Psoas muscle (tissue), 8 donors: ENCODE data around the gene HOXC12. TPM values are rescaled to one million over a fixed set of nuclear protein-coding genes. Genes with fewer than 3 reads are reported as not detected.

Experiments used
- ATAC-seq, 4 donors: fragments of 200-7000 bp; cut with Tn5 transposase; one replicate each; pipeline ENCODE4 v1.9.1; 2020; ENCODE audit warnings: moderate library complexity in 3 of 4, mild to moderate bottlenecking in 2 of 4
- DNase-seq, 2 donors: peaks; one replicate each; pipeline ENCODE4 v3.0.0-alpha.2; 2020
- H3K27ac ChIP-seq: fragments of 200-600 bp; one replicate; pipeline ENCODE4 v1.8.0; 2022
- H3K27me3 ChIP-seq, 3 donors: fragments of 200-600 bp in 1 of 3; one replicate each; pipeline versions ENCODE4 v1.6.1 to v1.8.0; 2013 to 2022; ENCODE audit warnings: low read length in 2 of 3, mild to moderate bottlenecking in 2 of 3, moderate library complexity in 1 of 3; ENCODE audit not compliant: insufficient read depth in 3 of 3
- H3K36me3 ChIP-seq, 2 donors: fragments of 200-600 bp in 1 of 2; one replicate each; pipeline versions ENCODE4 v1.6.1 to v1.8.0; 2013 to 2022; ENCODE audit warnings: low read depth in 1 of 2, mild to moderate bottlenecking in 1 of 2, moderate library complexity in 1 of 2; ENCODE audit not compliant: insufficient read depth in 1 of 2
- H3K4me1 ChIP-seq: fragments of 200-600 bp; one replicate; pipeline ENCODE4 v1.8.0; 2022
- H3K4me3 ChIP-seq: fragments of 200-600 bp; one replicate; pipeline ENCODE4 v1.8.0; 2022; ENCODE audit warnings: mild to moderate bottlenecking
- H3K9me3 ChIP-seq: fragments of 200-600 bp; one replicate; pipeline ENCODE4 v1.8.0; 2022
- WGBS, 3 donors: extraction: QIAGEN DNeasy Blood & Tissue Kit; methylation state at CpG; one replicate each; pipeline versions ENCODE4 v1.1.6 to v1.1.7; 2013; 5-methylcytosine and 5-hydroxymethylcytosine counted together
- intact Hi-C, 2 donors: fragments of 100-400 bp; cut with DNase I; formaldehyde crosslinking; loops; one replicate each; pipeline versions ENCODE4 v1.11.0 to v1.14.2; 2022
- polyA plus RNA-seq, 3 donors: library from polyadenylated mRNA; stranded (reverse); fragments of 200-250 nt; gene quantifications; one replicate each; pipeline ENCODE4 v1.2.3, GENCODE V29; 2013
- total RNA-seq, 4 donors: library from RNA; stranded (reverse); fragmentation: NEBNext Ultra II Directional in 2 of 4; extraction: Animal tissue kit (Norgen Biotek cat#: 25700) in 2 of 4; gene quantifications; one replicate each; pipeline versions ENCODE4 v1.2.1 to v1.2.4, GENCODE V29; 2021 to 2023
- TF ChIP-seq, protein P1 (sequence below): fragments of 200-600 bp; IDR thresholded peaks from one replicate; pipeline ENCODE4 v1.8.0; 2022; ENCODE audit warnings: antibody characterized with exemption
- donor health status: healthy with polysubstance abuse.
- donor health status: DM: no; HTN: no; CAD: no; lungs with moderate emphysema.
- donor health status: Bipolar disorder and iron deficiency.
- donor health status: healthy.
- donor health status: DM: yes; HTN: yes; CAD: no.
- donor health status: DM: no; HTN: no; CAD: no.
- donor health status: DM: no; HTN: no; CAD: no.
- donor health status: DM: yes; HTN: yes; CAD: no.

HOXC12 gene
- total and polyA plus RNA-seq, 7 donors = under 0.01 to 0.01 TPM; not detected in 5

DNA sequence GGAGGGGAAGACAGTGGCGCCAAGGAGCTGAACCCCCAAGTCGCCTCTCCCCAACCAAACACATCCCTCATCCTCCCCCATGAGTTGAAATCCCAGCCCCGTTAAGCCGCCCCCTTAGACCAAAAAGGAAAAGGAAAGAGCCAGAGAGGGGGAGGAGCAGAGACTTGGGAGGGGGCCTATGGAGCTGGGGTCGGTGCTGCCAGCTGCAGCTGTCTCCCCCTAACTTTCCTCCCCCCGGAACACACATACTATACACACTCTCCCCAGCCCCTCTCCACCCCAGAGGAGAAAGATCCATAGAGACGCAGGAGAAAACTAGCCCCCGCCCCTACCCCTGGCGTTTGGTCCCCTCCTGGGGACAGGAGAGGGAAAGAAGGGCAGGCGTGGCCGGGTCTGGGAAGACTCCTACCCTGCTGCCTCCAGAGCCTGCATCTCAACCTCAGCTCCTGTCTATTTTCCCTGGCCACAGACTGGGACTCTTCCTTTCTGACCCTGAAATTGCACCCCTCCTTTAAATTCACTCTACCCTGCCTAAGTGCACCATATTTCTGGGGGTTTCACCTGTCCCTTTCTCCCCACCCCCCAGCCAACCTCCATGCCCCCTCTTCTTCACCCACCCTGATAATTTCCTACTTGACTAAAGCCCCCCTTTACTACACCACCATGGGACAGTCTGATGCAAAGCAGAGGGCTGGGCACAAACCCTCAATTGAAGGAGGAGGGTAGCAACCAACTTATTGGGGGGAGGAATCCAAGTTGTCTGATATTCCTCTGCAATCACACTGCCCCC lies 43.6 kb downstream of the HOXC12 start:
- DNase-seq = peak in 1 of 2 donors; percentile 53
- TF ChIP-seq, protein P1, sequence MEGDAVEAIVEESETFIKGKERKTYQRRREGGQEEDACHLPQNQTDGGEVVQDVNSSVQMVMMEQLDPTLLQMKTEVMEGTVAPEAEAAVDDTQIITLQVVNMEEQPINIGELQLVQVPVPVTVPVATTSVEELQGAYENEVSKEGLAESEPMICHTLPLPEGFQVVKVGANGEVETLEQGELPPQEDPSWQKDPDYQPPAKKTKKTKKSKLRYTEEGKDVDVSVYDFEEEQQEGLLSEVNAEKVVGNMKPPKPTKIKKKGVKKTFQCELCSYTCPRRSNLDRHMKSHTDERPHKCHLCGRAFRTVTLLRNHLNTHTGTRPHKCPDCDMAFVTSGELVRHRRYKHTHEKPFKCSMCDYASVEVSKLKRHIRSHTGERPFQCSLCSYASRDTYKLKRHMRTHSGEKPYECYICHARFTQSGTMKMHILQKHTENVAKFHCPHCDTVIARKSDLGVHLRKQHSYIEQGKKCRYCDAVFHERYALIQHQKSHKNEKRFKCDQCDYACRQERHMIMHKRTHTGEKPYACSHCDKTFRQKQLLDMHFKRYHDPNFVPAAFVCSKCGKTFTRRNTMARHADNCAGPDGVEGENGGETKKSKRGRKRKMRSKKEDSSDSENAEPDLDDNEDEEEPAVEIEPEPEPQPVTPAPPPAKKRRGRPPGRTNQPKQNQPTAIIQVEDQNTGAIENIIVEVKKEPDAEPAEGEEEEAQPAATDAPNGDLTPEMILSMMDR = no peak
- no peak for ATAC-seq
- Histone ChIP-seq H3K4me1 (peaks cover 15% of the 10 kb centered on the region), H3K27ac (peak overlapping the region; percentile 95), H3K4me3 (peak overlapping the region; percentile 78), H3K27me3 (no peaks in the 10 kb centered on the region), H3K9me3 (no peaks in the 10 kb centered on the region), H3K36me3 (no peaks in the 10 kb centered on the region)
- 5 to 16% (median 8%) methylated on average over 8 to 11 of the region's 11 CpGs for WGBS, 3 donors
- intact Hi-C loops = no loop called here

DNA sequence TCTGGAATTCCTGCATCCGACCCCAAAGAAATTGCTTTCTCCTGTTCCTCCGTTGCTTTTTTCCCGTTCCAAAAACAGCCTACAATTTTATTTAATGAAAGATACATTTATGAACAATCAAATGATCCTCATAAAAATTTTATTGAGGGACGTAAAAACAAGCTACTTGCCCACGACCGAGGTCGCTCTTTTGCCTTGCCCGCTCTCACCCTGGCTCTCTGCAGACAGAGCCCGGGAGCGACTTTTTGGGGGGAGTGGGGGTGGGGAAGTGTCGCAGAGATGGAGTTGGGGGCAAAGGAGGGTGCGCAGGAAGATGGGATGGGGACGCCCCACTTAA lies 44.2 kb downstream of the HOXC12 start:
- Histone ChIP-seq H3K27ac (peak overlapping the region; percentile 95), H3K9me3 (no peaks in the 10 kb centered on the region), H3K4me3 (peak overlapping the region; percentile 78), H3K4me1 (peaks cover 16% of the 10 kb centered on the region), H3K36me3 (no peaks in the 10 kb centered on the region), H3K27me3 (no peaks in the 10 kb centered on the region)
- intact Hi-C loops = no loop called here
- DNase-seq (peak in 1 of 2 donors; percentile 13), ATAC-seq (no peak)
- TF ChIP-seq, protein P1 = no peak
- WGBS, 3 donors = 4 to 16% (median 7%) methylated on average over 13 of the region's 13 CpGs

DNA sequence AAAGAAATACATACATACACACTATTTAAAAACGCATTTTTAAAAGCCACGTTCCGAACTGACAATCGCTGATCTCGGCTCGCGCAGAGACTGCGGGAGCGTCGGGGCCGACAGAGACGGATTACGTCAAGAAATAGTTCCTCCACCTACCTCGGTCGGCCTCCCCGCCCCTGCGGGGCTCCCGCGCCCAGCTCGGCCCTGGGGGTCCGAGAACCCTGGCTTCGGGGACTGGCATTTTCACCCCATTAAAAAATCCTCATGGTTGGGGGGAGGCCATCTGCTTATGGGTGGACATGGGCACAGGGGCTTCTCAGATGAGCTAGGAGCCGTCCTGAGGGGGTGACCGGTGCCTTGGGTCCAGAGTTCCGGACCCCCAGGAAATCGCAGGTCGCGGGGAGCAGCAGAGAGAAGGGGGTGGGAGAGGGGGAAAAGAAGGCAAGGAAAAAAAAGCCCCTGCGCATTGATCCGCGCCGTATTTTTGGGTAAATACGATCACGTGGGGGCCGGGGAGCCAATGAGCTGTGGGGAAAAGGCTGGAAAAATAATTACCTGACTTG lies 44.9 kb downstream of the HOXC12 start:
- H3K4me1 ChIP-seq = peaks cover 19% of the 10 kb centered on the region
- TF ChIP-seq, protein P1 = no peak
- intact Hi-C loops = loop anchor here in 1 of 2 donors (5.0 kb wide), 1 partner anchor 278 kb away; no protein-coding TSS in a partner anchor
- 1% methylated on average over 35 of the region's 35 CpGs for WGBS, 3 donors
- ATAC-seq (peak; percentile 41 to 59 (median 50)), DNase-seq (peak; percentile 75 to 85)
- H3K4me3 ChIP-seq = peak overlapping the region; percentile 78
- H3K36me3 ChIP-seq = no peaks in the 10 kb centered on the region
- no peaks in the 10 kb centered on the region for H3K27me3 ChIP-seq
- H3K9me3 ChIP-seq = no peaks in the 10 kb centered on the region
- H3K27ac ChIP-seq = peak overlapping the region; percentile 95

DNA sequence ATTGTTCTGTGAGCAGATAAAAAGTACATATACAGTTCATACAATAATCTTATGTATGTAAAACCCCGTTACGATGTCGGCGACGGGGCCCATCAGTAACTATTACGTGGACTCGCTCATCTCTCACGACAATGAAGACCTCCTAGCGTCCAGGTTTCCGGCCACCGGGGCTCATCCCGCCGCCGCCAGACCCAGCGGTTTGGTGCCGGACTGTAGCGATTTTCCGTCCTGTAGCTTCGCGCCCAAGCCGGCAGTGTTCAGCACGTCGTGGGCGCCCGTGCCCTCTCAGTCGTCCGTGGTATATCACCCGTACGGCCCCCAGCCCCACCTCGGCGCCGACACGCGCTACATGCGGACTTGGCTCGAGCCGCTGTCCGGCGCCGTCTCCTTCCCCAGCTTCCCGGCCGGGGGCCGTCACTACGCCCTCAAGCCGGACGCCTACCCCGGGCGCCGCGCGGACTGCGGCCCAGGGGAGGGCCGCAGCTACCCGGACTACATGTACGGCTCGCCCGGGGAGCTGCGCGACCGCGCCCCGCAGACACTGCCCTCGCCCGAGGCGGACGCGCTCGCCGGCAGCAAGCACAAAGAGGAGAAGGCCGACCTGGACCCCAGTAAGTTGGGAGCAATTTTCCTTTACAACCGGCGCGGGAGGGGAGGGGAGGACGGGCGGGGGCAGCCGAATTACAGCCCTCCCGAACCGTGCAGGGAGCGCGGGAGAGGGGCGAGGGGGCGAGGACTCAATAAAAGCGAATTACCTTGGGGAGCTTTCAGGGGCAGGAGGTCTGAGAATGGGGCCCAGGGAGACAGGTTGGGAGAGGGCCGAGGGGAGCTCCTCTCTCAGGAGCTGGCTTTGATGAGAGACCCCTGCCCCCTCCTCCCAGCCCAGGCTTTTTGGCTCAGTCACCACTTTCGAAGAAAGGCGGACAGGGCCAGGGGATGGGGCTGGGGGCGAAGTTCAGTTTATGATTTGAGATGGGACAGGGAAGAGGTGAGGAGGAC lies 45.7 kb downstream of the HOXC12 start, which contains the start of gene HOXC9:
TSS of gene HOXC9 (plus strand) at position 46 of the 999 bp plus-strand sequence. CDS start at position 74, 28 bp downstream.
- intact Hi-C loops = loop anchor here in 1 of 2 donors (5.0 kb wide), 1 partner anchor 277 kb away; no protein-coding TSS in a partner anchor
- DNase-seq = peak; percentile 51 to 73
- TF ChIP-seq, protein P1 = no peak
- Histone ChIP-seq H3K27me3 (no peaks in the 10 kb centered on the region), H3K4me1 (peaks cover 19% of the 10 kb centered on the region), H3K9me3 (no peaks in the 10 kb centered on the region), H3K27ac (peak within 1 kb of the TSS; percentile 95), H3K4me3 (peak within 1 kb of the TSS; percentile 78), H3K36me3 (no peaks in the 10 kb centered on the region)
- peak; percentile 33 to 72 (median 50) for ATAC-seq
- WGBS, 3 donors = 1% methylated on average over 56 to 87 of the region's 87 CpGs
